ENCODE measurements around the gene STUB1. TPM values are rescaled to one million over a fixed set of nuclear protein-coding genes. Genes with fewer than 3 reads are reported as not detected.

The STUB1 gene
- total and polyA plus RNA-seq, 4 donors: 32.4 to 74.4 (median 50.2) TPM

- no peak for DNase-seq (ENCODE audit: low spot score)
- H3K4me1 ChIP-seq (ENCODE audit: control insufficient read depth in 4 of 4, insufficient read depth in 4 of 4, low read length in 3 of 4): peaks cover 12 to 33% (median 18%) of the 10 kb centered on the region in 4 donors
- WGBS: 95% methylated on average over 19 of the region's 19 CpGs
- no peaks in the 10 kb centered on the region for H3K27me3 ChIP-seq (ENCODE audit: control insufficient read depth in 4 of 4, insufficient read depth in 4 of 4, low read length in 3 of 4)
- H3K27ac ChIP-seq (ENCODE audit: low read depth in 1 of 2, low read length in 2 of 2): no peak overlapping the region
- H3K4me3 ChIP-seq (ENCODE audit: low read depth in 1 of 3, low read length in 3 of 3): no peak overlapping the region
- TF ChIP-seq HNF4A (conservative IDR thresholded peaks at IDR 0.05) (no peak), FOXA2 (IDR thresholded peaks at IDR 0.05) (no peak), GABPA (IDR thresholded peaks at IDR 0.05 in 1 of 2, conservative IDR thresholded peaks at IDR 0.05 in 1 of 2) (no peak)
- TF ChIP-seq, protein P1, sequence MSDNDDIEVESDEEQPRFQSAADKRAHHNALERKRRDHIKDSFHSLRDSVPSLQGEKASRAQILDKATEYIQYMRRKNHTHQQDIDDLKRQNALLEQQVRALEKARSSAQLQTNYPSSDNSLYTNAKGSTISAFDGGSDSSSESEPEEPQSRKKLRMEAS (IDR thresholded peaks at IDR 0.05): no peak
- no peak overlapping the region for H3K9ac ChIP-seq (ENCODE audit: low read depth in 1 of 2, low read length in 2 of 2)
- no peaks in the 10 kb centered on the region for H3K9me3 ChIP-seq (ENCODE audit: control insufficient read depth in 4 of 4, low read length in 3 of 4)
- H3K36me3 ChIP-seq (ENCODE audit: control insufficient read depth in 4 of 4, insufficient read depth in 3 of 4, low read depth in 1 of 4, low read length in 3 of 4): peaks cover 5 to 37% (median 19%) of the 10 kb centered on the region in 4 donors
Observed at GRCh38 chr16:672371-672770, 7.8 kb upstream of the STUB1 start.

- Histone ChIP-seq H3K9ac (ENCODE audit: low read depth in 1 of 2, low read length in 2 of 2) (no peak overlapping the region), H3K36me3 (ENCODE audit: control insufficient read depth in 4 of 4, insufficient read depth in 3 of 4, low read depth in 1 of 4, low read length in 3 of 4) (peaks cover 5 to 37% (median 19%) of the 10 kb centered on the region in 4 donors), H3K4me3 (ENCODE audit: low read depth in 1 of 3, low read length in 3 of 3) (no peak overlapping the region), H3K9me3 (ENCODE audit: control insufficient read depth in 4 of 4, low read length in 3 of 4) (no peaks in the 10 kb centered on the region), H3K4me1 (ENCODE audit: control insufficient read depth in 4 of 4, insufficient read depth in 4 of 4, low read length in 3 of 4) (peaks cover 9 to 28% (median 15%) of the 10 kb centered on the region in 4 donors), H3K27me3 (ENCODE audit: control insufficient read depth in 4 of 4, insufficient read depth in 4 of 4, low read length in 3 of 4) (no peaks in the 10 kb centered on the region), H3K27ac (ENCODE audit: low read depth in 1 of 2, low read length in 2 of 2) (no peak overlapping the region)
- 95% methylated on average over 21 of the region's 21 CpGs for WGBS
- no peak for TF ChIP-seq HNF4A (conservative IDR thresholded peaks at IDR 0.05)
- TF ChIP-seq YY1 (IDR thresholded peaks at IDR 0.05): no peak
- no peak for TF ChIP-seq TAF1 (conservative IDR thresholded peaks at IDR 0.05)
- TF ChIP-seq FOXA1 (IDR thresholded peaks at IDR 0.05): no peak
- no peak for TF ChIP-seq JUND (IDR thresholded peaks at IDR 0.05)
- TF ChIP-seq EGR1 (IDR thresholded peaks at IDR 0.05; ENCODE audit: low read depth in 2 of 2): no peak
- no peak for TF ChIP-seq SP1 (IDR thresholded peaks at IDR 0.05)
- no peak for TF ChIP-seq NR2F2 (IDR thresholded peaks at IDR 0.05)
- TF ChIP-seq REST (IDR thresholded peaks at IDR 0.05): no peak
- no peak for TF ChIP-seq RXRA (IDR thresholded peaks at IDR 0.05)
- DNase-seq (ENCODE audit: low spot score): no peak
Observed at GRCh38 chr16:672851-673250, 7.4 kb upstream of the STUB1 start.

DNA sequence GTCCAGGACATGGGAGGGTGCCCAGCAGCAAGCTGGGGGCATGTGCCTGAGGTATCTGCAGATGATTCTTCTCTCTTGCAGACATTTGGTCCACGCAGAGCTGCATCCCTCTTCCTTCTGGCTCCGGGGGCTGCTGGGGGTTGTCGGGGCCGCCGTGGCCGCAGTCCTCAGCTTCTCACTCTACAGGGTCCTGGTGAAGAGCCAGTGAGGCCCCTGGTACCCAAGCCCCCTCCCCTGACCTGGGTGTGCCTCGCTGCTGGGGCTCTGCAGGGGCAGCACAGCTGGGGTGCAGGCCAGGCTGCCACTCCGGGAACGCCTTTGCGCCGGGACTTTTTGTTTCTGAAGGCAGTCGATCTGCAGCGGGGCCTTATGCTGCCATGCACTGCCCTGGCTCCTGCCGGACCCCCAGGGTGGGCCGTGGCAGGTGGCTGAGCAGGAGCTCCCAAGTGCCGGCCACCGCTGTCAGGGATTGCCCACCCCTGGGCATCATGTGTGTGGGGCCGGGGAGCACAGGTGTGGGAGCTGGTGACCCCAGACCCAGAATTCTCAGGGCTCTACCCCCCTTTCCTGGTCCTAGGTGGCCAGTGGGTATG is 6.7 kb upstream of the STUB1 start:
- Histone ChIP-seq H3K27me3 (ENCODE audit: control insufficient read depth in 4 of 4, insufficient read depth in 4 of 4, low read length in 3 of 4) (no peaks in the 10 kb centered on the region), H3K36me3 (ENCODE audit: control insufficient read depth in 4 of 4, insufficient read depth in 3 of 4, low read depth in 1 of 4, low read length in 3 of 4) (peaks cover 5 to 37% (median 19%) of the 10 kb centered on the region in 4 donors), H3K4me1 (ENCODE audit: control insufficient read depth in 4 of 4, insufficient read depth in 4 of 4, low read length in 3 of 4) (peaks cover 9 to 27% (median 15%) of the 10 kb centered on the region in 4 donors), H3K9ac (ENCODE audit: low read depth in 1 of 2, low read length in 2 of 2) (no peak overlapping the region), H3K9me3 (ENCODE audit: control insufficient read depth in 4 of 4, low read length in 3 of 4) (no peaks in the 10 kb centered on the region), H3K27ac (ENCODE audit: low read depth in 1 of 2, low read length in 2 of 2) (no peak overlapping the region), H3K4me3 (ENCODE audit: low read depth in 1 of 3, low read length in 3 of 3) (no peak overlapping the region)
- no peak for DNase-seq (ENCODE audit: low spot score)
- WGBS: 96% methylated on average over 18 of the region's 18 CpGs
- no peak for TF ChIP-seq FOXA1 (IDR thresholded peaks at IDR 0.05)
- TF ChIP-seq RXRA (IDR thresholded peaks at IDR 0.05): no peak
- no peak for TF ChIP-seq HNF4A (conservative IDR thresholded peaks at IDR 0.05)

All from liver (tissue), 9 donors.